C4-2B (cell line): ENCODE results near the gene NECTIN1.

Source experiments
- H3K27ac ChIP-seq: fragments of 450-650 bp; 2 replicates; pipeline ENCODE4 v1.5.1; 2017
- ZFX ChIP-seq: fragments of 450-650 bp; IDR thresholded peaks from 2 replicates; pipeline ENCODE4 v1.6.1; 2017
- TF ChIP-seq, protein P1 (sequence below): fragments of 450-650 bp; conservative IDR thresholded peaks from 2 replicates; pipeline ENCODE4 v1.5.1; 2017; ENCODE audit warnings: mild to moderate bottlenecking

NECTIN1 gene

GRCh38 chr11:119629834-119630624, 99.0 kb downstream of the NECTIN1 start:
- TF ChIP-seq, protein P1, sequence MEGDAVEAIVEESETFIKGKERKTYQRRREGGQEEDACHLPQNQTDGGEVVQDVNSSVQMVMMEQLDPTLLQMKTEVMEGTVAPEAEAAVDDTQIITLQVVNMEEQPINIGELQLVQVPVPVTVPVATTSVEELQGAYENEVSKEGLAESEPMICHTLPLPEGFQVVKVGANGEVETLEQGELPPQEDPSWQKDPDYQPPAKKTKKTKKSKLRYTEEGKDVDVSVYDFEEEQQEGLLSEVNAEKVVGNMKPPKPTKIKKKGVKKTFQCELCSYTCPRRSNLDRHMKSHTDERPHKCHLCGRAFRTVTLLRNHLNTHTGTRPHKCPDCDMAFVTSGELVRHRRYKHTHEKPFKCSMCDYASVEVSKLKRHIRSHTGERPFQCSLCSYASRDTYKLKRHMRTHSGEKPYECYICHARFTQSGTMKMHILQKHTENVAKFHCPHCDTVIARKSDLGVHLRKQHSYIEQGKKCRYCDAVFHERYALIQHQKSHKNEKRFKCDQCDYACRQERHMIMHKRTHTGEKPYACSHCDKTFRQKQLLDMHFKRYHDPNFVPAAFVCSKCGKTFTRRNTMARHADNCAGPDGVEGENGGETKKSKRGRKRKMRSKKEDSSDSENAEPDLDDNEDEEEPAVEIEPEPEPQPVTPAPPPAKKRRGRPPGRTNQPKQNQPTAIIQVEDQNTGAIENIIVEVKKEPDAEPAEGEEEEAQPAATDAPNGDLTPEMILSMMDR = no peak
- TF ChIP-seq ZFX = no peak
- H3K27ac ChIP-seq = no peak overlapping the region

GRCh38 chr11:119629085-119629484, 99.9 kb downstream of the NECTIN1 start:
- H3K27ac ChIP-seq = no peak overlapping the region
- TF ChIP-seq, protein P1 = no peak
- no peak for TF ChIP-seq ZFX

DNA sequence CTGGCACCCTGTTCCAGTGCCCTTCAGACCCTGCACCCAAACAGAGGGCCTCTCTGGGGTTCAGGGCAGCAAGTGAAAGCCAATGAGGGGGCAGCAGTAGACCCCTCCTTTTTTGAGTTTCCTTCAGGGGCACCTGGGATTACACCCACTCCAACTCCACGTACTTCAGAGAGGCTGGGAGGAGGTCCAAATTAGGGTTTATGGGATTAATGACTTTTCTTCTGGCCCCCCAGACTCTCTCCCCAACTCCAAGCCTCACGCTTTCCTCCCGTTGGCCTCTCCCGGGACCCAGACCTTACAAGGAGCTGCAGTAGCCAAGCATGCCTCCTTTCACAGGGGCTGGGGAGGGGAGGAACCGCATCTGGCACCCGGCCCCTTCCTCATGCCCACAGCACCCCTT, 101.7 kb downstream of the NECTIN1 start:
- no peak overlapping the region for H3K27ac ChIP-seq

GRCh38 chr11:119626871-119627270, 102.1 kb downstream of the NECTIN1 start:
- no peak overlapping the region for H3K27ac ChIP-seq
- no peak for TF ChIP-seq ZFX
- TF ChIP-seq, protein P1 = no peak

More for the DNA sequence above, 101.7 kb downstream of the NECTIN1 start:
- TF ChIP-seq, protein P1 = no peak
- no peak for TF ChIP-seq ZFX

DNA sequence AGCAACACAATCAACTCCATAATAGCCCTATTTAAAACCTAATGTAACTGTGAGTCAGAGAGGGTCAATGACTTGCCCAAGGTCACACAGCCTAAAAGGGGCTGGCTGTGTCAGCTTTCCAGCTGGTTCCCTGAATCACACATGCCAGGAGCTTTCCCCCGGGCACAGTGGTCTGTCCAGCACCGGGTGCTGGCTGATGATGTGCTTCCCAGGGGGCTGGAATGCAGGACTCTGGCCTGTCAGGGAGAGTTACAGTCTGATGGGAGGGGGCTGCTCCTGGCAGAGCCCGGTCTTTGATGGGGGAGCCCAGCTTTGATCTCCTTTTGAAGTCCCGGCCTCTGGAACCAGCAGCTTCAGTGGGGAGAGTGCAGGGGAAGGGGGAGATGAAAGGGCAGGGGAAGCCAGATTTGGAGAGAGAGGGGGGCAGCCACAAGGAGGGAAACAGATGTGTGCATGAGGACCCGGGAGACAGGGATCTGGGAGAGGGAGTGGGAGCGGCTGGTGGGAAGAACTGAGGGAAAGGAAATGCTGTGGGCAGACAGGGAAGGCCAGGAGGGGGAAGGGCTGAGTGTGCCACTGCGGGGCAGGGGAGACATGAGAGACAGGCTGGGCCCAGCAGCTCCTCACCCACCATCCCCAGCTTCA, 102.7 kb downstream of the NECTIN1 start:
- TF ChIP-seq ZFX = no peak
- TF ChIP-seq, protein P1 = no peak
- no peak overlapping the region for H3K27ac ChIP-seq

DNA sequence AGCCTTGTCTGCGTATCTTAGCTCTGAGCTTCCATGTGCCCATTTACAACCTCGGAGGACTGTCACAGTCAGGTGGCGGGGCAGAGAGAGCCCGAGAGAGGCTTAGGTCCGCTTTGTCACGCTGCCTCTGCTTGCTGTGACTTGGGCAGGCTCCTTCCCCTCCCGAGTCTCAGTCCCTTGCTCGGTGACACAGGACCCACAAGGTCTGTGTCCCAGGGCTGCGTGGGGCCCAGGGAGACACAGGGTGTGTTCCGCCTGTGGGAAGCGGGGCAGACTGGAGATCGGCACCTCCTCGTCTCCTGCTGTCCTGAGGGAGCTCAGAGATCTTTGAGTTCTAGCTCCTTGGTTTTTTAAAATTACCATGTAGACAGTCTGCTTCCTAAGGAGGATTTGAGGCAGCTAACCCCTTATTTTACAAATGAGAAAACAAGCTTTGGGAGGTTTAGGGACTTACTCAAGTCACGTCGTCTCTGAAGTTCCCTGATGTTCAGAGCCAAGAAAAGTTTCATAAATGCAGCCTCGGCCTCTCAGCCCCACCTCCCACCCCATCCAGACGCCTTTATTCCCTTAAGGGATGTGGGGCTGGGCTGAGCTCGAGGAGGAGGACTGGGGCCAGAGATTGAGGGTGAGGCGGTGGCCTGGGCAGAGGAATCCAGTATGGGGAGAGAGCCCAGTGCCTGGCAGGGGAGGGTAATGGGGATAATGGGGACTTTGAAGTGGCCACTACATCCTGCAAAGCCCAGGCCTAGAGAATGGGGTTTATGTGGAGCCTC, 103.6 kb downstream of the NECTIN1 start:
- TF ChIP-seq, protein P1 = no peak
- no peak for TF ChIP-seq ZFX

GRCh38 chr11:119624629-119625028, 104.4 kb downstream of the NECTIN1 start:
- TF ChIP-seq ZFX = no peak
- TF ChIP-seq, protein P1 = no peak; the same call in 1 of the 2 replicates

More for the DNA sequence above, 103.6 kb downstream of the NECTIN1 start:
- no peak overlapping the region for H3K27ac ChIP-seq

More at GRCh38 chr11:119624629-119625028, 104.4 kb downstream of the NECTIN1 start:
- no peak overlapping the region for H3K27ac ChIP-seq
